T-helper 17 cell (primary cell): ENCODE data around the gene MSH4. TPM values are rescaled to one million over a fixed set of nuclear protein-coding genes. Genes with fewer than 3 reads are reported as not detected.
"Not testable (repeated sequence)": the region's sequence is repeated elsewhere in the genome, so short reads cannot be mapped to it uniquely, and the experiment has no call there.

Experiments
- ATAC-seq: fragments of 150-1000 bp; cut with Tn5 transposase; 2 replicates; pipeline ENCODE4 v1.10.0; 2021; ENCODE audit warnings: mild to moderate bottlenecking, moderate library complexity
- DNase-seq, 3 donors: peaks; one replicate each; pipeline versions ENCODE4 v3.0.0 to v3.0.0-alpha.2; 2020 to 2021
- H3K9me3 ChIP-seq: one replicate; pipeline ENCODE4 v1.7.0; 2013; ENCODE audit warnings: low read length, mild to moderate bottlenecking; ENCODE audit not compliant: control insufficient read depth, poor library complexity, severe bottlenecking
- H3K27ac Mint-ChIP-seq: one replicate; pipeline ENCODE4 v1.8.0; 2022; ENCODE audit warnings: mild to moderate bottlenecking, moderate library complexity, mixed read lengths
- H3K27me3 Mint-ChIP-seq: one replicate; pipeline ENCODE4 v1.8.0; 2022; ENCODE audit warnings: mixed read lengths
- H3K36me3 Mint-ChIP-seq: one replicate; pipeline ENCODE4 v1.8.0; 2022; ENCODE audit warnings: low read depth, mixed read lengths
- H3K4me1 Mint-ChIP-seq: one replicate; pipeline ENCODE4 v1.8.0; 2022; ENCODE audit warnings: mild to moderate bottlenecking, mixed read lengths
- H3K4me3 Mint-ChIP-seq: one replicate; pipeline ENCODE4 v1.8.0; 2022; ENCODE audit warnings: mild to moderate bottlenecking, moderate library complexity, mixed read lengths
- total RNA-seq, 4 donors: library from RNA in 2 of 4; stranded (reverse) in 2 of 4; gene quantifications; one replicate each; pipeline ENCODE4 v1.2.3 and lab custom pipeline; 2022 to 2026

The MSH4 gene
- total RNA-seq, 2 donors from 2014 or later: 0.26 to 0.27 TPM

- DNase-seq (peak; percentile 80 to 94 (median 87)), ATAC-seq (peak; percentile 96)
- peak within 1 kb of the TSS; percentile 96 for H3K4me3 Mint-ChIP-seq
- peaks cover 37% of the 10 kb centered on the region for H3K4me1 Mint-ChIP-seq
- no peaks in the 10 kb centered on the region for H3K9me3 ChIP-seq
- H3K36me3 Mint-ChIP-seq: peaks cover 5% of the 10 kb centered on the region
- no peaks in the 10 kb centered on the region for H3K27me3 Mint-ChIP-seq
- H3K27ac Mint-ChIP-seq: peak within 1 kb of the TSS; percentile 98
Measured at GRCh38 chr1:75785983-75786853, 10.5 kb upstream of the MSH4 start, which contains the start of gene RABGGTB. Gene RABGGTB (plus strand): TSS chr1:75786256. CDS start chr1:75786272, 16 bp downstream.

GRCh38 chr1:75786901-75787493, 9.7 kb upstream of the MSH4 start:
- H3K4me1 Mint-ChIP-seq: peaks cover 43% of the 10 kb centered on the region
- H3K4me3 Mint-ChIP-seq: peak overlapping the region; percentile 96
- peaks cover 9% of the 10 kb centered on the region for H3K36me3 Mint-ChIP-seq
- no peak for ATAC-seq
- H3K9me3 ChIP-seq: no peaks in the 10 kb centered on the region
- no peak for DNase-seq
- H3K27ac Mint-ChIP-seq: peak overlapping the region; percentile 98
- no peaks in the 10 kb centered on the region for H3K27me3 Mint-ChIP-seq

GRCh38 chr1:75787524-75787923, 9.2 kb upstream of the MSH4 start:
- DNase-seq: no peak
- no peak for ATAC-seq
- peaks cover 9% of the 10 kb centered on the region for H3K36me3 Mint-ChIP-seq
- no peaks in the 10 kb centered on the region for H3K9me3 ChIP-seq
- H3K4me1 Mint-ChIP-seq: peaks cover 43% of the 10 kb centered on the region
- H3K27me3 Mint-ChIP-seq: no peaks in the 10 kb centered on the region
- peak overlapping the region; percentile 98 for H3K27ac Mint-ChIP-seq
- peak overlapping the region; percentile 96 for H3K4me3 Mint-ChIP-seq

GRCh38 chr1:75789988-75790387, 6.7 kb upstream of the MSH4 start:
- ATAC-seq: no peak
- no peak for DNase-seq
- H3K4me3 Mint-ChIP-seq: peak overlapping the region; percentile 81
- peak overlapping the region; percentile 98 for H3K27ac Mint-ChIP-seq
- H3K36me3 Mint-ChIP-seq: peaks cover 9% of the 10 kb centered on the region
- H3K9me3 ChIP-seq: no peaks in the 10 kb centered on the region
- peaks cover 47% of the 10 kb centered on the region for H3K4me1 Mint-ChIP-seq
- H3K27me3 Mint-ChIP-seq: no peaks in the 10 kb centered on the region

- DNase-seq (no peak), ATAC-seq (no peak)
- Mint-ChIP-seq H3K4me1 (peaks cover 41% of the 10 kb centered on the region), H3K4me3 (peak overlapping the region; percentile 81), H3K27me3 (no peaks in the 10 kb centered on the region), H3K36me3 (peaks cover 12% of the 10 kb centered on the region), H3K27ac (peak overlapping the region; percentile 98)
- H3K9me3 ChIP-seq: no peaks in the 10 kb centered on the region
Measured at GRCh38 chr1:75791022-75791421, 5.7 kb upstream of the MSH4 start.

- Mint-ChIP-seq H3K4me3 (no peak overlapping the region), H3K36me3 (peaks cover 14% of the 10 kb centered on the region), H3K4me1 (peaks cover 33% of the 10 kb centered on the region), H3K27ac (peak overlapping the region; percentile 98), H3K27me3 (no peaks in the 10 kb centered on the region)
- H3K9me3 ChIP-seq: no peaks in the 10 kb centered on the region
- no peak for DNase-seq
- ATAC-seq: no peak
Measured at GRCh38 chr1:75792091-75792490, 4.6 kb upstream of the MSH4 start.

- H3K4me3 Mint-ChIP-seq: no peak overlapping the region
- peaks cover 14% of the 10 kb centered on the region for H3K36me3 Mint-ChIP-seq
- no peak overlapping the region for H3K27ac Mint-ChIP-seq
Measured at GRCh38 chr1:75794382-75794781, 2.3 kb upstream of the MSH4 start.

GRCh38 chr1:75795703-75796193, 934 bp upstream of the MSH4 start:
- H3K27ac Mint-ChIP-seq: peak overlapping the region; percentile 62
- H3K27me3 Mint-ChIP-seq: no peaks in the 10 kb centered on the region
- H3K4me1 Mint-ChIP-seq: peaks cover 14% of the 10 kb centered on the region
- DNase-seq: no peak
- ATAC-seq: peak; percentile 11
- no peaks in the 10 kb centered on the region for H3K9me3 ChIP-seq
- peaks cover 11% of the 10 kb centered on the region for H3K36me3 Mint-ChIP-seq
- H3K4me3 Mint-ChIP-seq: no peak overlapping the region

More at GRCh38 chr1:75794382-75794781, 2.3 kb upstream of the MSH4 start:
- ATAC-seq (no peak), DNase-seq (no peak)
- H3K9me3 ChIP-seq: no peaks in the 10 kb centered on the region
- Mint-ChIP-seq H3K27me3 (no peaks in the 10 kb centered on the region), H3K4me1 (peaks cover 20% of the 10 kb centered on the region)

GRCh38 chr1:75797273-75797588, 549 bp downstream of the MSH4 start:
- ATAC-seq (peak; percentile 6), DNase-seq (no peak)
- Mint-ChIP-seq H3K4me3 (no peak overlapping the region), H3K4me1 (peaks cover 5% of the 10 kb centered on the region), H3K36me3 (peaks cover 5% of the 10 kb centered on the region), H3K27me3 (no peaks in the 10 kb centered on the region), H3K27ac (peak overlapping the region; percentile 9)
- no peaks in the 10 kb centered on the region for H3K9me3 ChIP-seq

- DNase-seq (no peak), ATAC-seq (no peak)
- H3K4me1 Mint-ChIP-seq: peaks cover 5% of the 10 kb centered on the region
- H3K4me3 Mint-ChIP-seq: no peak overlapping the region
- H3K27me3 Mint-ChIP-seq: no peaks in the 10 kb centered on the region
- no peaks in the 10 kb centered on the region for H3K9me3 ChIP-seq
- peaks cover 5% of the 10 kb centered on the region for H3K36me3 Mint-ChIP-seq
- H3K27ac Mint-ChIP-seq: peak overlapping the region; percentile 9
Measured at GRCh38 chr1:75797606-75798216, 1.0 kb downstream of the MSH4 start.

GRCh38 chr1:75801480-75801879, 4.8 kb downstream of the MSH4 start:
- not testable (repeated sequence) for DNase-seq, H3K27ac Mint-ChIP-seq, H3K9me3 ChIP-seq, H3K27me3 Mint-ChIP-seq, H3K4me1 Mint-ChIP-seq, H3K36me3 Mint-ChIP-seq, H3K4me3 Mint-ChIP-seq, ATAC-seq

GRCh38 chr1:75808921-75809320, 12.2 kb downstream of the MSH4 start:
- DNase-seq (no peak), ATAC-seq (no peak)
- no peaks in the 10 kb centered on the region for H3K4me1 Mint-ChIP-seq
- no peak overlapping the region for H3K27ac Mint-ChIP-seq
- H3K9me3 ChIP-seq: no peaks in the 10 kb centered on the region
- H3K4me3 Mint-ChIP-seq: no peak overlapping the region
- no peaks in the 10 kb centered on the region for H3K27me3 Mint-ChIP-seq
- no peaks in the 10 kb centered on the region for H3K36me3 Mint-ChIP-seq

- H3K9me3 ChIP-seq, H3K27me3 Mint-ChIP-seq, DNase-seq, H3K27ac Mint-ChIP-seq, H3K36me3 Mint-ChIP-seq, H3K4me3 Mint-ChIP-seq, ATAC-seq, H3K4me1 Mint-ChIP-seq: not testable (repeated sequence)
Measured at GRCh38 chr1:75810113-75810512, 13.4 kb downstream of the MSH4 start.
